ENCODE results near the gene STOX2. TPM values are rescaled to one million over a fixed set of nuclear protein-coding genes. Genes with fewer than 3 reads are reported as not detected.

Gene STOX2
- total and polyA plus RNA-seq, 9 donors = 2.2 to 16.4 (median 6.4) TPM

DNA sequence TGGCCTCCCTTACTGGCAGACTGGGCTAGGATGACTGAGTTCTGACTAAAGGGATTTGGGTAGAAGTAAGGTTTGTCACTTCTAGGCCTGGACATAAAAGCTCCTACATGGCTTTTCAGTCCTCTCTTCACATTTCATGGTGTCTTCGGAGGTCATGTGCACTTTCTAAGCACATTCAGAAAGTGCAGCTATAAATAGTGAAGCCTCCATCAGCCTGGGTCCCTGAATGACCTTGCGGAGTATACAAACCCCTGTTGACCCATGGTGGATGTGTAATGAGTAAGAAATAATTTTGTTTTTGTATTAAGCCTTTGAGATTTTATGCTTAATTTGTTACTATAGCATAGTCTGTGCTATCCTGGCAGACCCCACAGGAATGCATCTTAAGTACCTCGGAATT, 154.0 kb downstream of the STOX2 start:
- no peak overlapping the region for H3K4me3 ChIP-seq
- H3K9me3 ChIP-seq = no peaks in the 10 kb centered on the region
- TF ChIP-seq, protein P1, sequence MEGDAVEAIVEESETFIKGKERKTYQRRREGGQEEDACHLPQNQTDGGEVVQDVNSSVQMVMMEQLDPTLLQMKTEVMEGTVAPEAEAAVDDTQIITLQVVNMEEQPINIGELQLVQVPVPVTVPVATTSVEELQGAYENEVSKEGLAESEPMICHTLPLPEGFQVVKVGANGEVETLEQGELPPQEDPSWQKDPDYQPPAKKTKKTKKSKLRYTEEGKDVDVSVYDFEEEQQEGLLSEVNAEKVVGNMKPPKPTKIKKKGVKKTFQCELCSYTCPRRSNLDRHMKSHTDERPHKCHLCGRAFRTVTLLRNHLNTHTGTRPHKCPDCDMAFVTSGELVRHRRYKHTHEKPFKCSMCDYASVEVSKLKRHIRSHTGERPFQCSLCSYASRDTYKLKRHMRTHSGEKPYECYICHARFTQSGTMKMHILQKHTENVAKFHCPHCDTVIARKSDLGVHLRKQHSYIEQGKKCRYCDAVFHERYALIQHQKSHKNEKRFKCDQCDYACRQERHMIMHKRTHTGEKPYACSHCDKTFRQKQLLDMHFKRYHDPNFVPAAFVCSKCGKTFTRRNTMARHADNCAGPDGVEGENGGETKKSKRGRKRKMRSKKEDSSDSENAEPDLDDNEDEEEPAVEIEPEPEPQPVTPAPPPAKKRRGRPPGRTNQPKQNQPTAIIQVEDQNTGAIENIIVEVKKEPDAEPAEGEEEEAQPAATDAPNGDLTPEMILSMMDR (IDR thresholded peaks at IDR 0.05) = no peak
- no peak for TF ChIP-seq EP300 (IDR thresholded peaks at IDR 0.05)
- H3K27ac ChIP-seq = no peak overlapping the region
- H3K27me3 ChIP-seq = no peaks in the 10 kb centered on the region
- DNase-seq = no peak
- H3K36me3 ChIP-seq = no peaks in the 10 kb centered on the region
- intact Hi-C loops (cut with DNase I) = no loop called here
- 97 to 100% (median 97%) methylated on average over 3 of the region's 3 CpGs for WGBS, 3 donors
- no peaks in the 10 kb centered on the region for H3K4me1 ChIP-seq (ENCODE audit: insufficient read depth)

GRCh38 chr4:184061582-184061981, 156.5 kb downstream of the STOX2 start:
- intact Hi-C loops (cut with DNase I) = no loop called here
- H3K4me3 ChIP-seq = no peak overlapping the region
- H3K4me1 ChIP-seq (ENCODE audit: insufficient read depth) = peaks cover 2% of the 10 kb centered on the region
- no peak for DNase-seq
- H3K27me3 ChIP-seq = no peaks in the 10 kb centered on the region
- TF ChIP-seq POLR2A (IDR thresholded peaks at IDR 0.05) = no peak
- TF ChIP-seq, protein P1 (IDR thresholded peaks at IDR 0.05) = no peak
- no peak for TF ChIP-seq EP300 (IDR thresholded peaks at IDR 0.05)
- H3K9me3 ChIP-seq = no peaks in the 10 kb centered on the region
- 89 to 94% (median 89%) methylated on average over 7 of the region's 7 CpGs for WGBS, 3 donors
- H3K36me3 ChIP-seq = no peaks in the 10 kb centered on the region
- no peak overlapping the region for H3K27ac ChIP-seq

GRCh38 chr4:184062769-184063168, 157.7 kb downstream of the STOX2 start:
- Histone ChIP-seq H3K27ac (no peak overlapping the region), H3K36me3 (no peaks in the 10 kb centered on the region), H3K9me3 (no peaks in the 10 kb centered on the region), H3K4me1 (ENCODE audit: insufficient read depth) (peaks cover 2% of the 10 kb centered on the region), H3K27me3 (no peaks in the 10 kb centered on the region), H3K4me3 (no peak overlapping the region)
- TF ChIP-seq EP300 (IDR thresholded peaks at IDR 0.05) = no peak
- TF ChIP-seq POLR2A (IDR thresholded peaks at IDR 0.05) = no peak
- TF ChIP-seq, protein P1 (IDR thresholded peaks at IDR 0.05) = no peak
- 87 to 96% (median 89%) methylated on average over 7 of the region's 7 CpGs for WGBS, 3 donors
- intact Hi-C loops (cut with DNase I) = no loop called here
- no peak for DNase-seq

DNA sequence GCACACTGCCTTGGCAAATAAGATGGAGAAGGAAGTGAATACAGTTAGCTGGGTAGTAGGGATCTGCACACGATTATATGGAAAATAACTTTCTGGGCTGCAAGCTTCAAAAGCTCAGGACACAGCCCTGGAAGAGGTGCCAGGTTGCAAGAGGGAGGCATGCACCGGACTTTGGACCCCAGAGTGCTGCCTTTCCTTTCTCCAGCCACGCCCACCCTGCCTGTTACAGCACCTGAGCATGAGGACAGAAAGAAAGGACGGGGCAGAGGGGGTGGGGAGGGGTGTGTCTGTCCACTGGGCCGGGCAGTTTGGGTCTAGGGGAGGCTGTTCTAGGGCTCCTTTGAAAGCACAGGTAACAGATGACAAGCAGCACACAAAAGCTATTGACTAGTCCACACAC, 159.8 kb downstream of the STOX2 start:
- Histone ChIP-seq H3K36me3 (no peaks in the 10 kb centered on the region), H3K4me1 (ENCODE audit: insufficient read depth) (peaks cover 2% of the 10 kb centered on the region), H3K4me3 (no peak overlapping the region), H3K9me3 (no peaks in the 10 kb centered on the region), H3K27ac (no peak overlapping the region), H3K27me3 (no peaks in the 10 kb centered on the region)
- TF ChIP-seq EP300 (IDR thresholded peaks at IDR 0.05) = no peak
- TF ChIP-seq POLR2A (IDR thresholded peaks at IDR 0.05) = no peak
- TF ChIP-seq, protein P1 (IDR thresholded peaks at IDR 0.05) = no peak
- no peak for DNase-seq
- 92% methylated on average over 5 of the region's 5 CpGs for WGBS, 3 donors
- intact Hi-C loops (cut with DNase I) = no loop called here
